HFF-Myc (cell line): ENCODE measurements around the gene CCSER1.
"Not testable (repeated sequence)": the region's sequence is repeated elsewhere in the genome, so short reads cannot be mapped to it uniquely, and the experiment has no call there.

Experiments used
- DNase-seq: peaks from one replicate; pipeline ENCODE4 v3.0.0-alpha.2; 2011; ENCODE audit warnings: low read depth; ENCODE audit errors: extremely low read depth
- H3K4me3 ChIP-seq: replicated peaks from 2 replicates; pipeline ENCODE4 v1.5.1; 2011; ENCODE audit warnings: low read depth, mild to moderate bottlenecking, control low read depth, low read length
- CTCF ChIP-seq: IDR thresholded peaks from 2 replicates; pipeline ENCODE4 v1.5.1; 2012; ENCODE audit warnings: mild to moderate bottlenecking, low read depth, low read length, control low read depth; ENCODE audit errors: missing control alignments

The CCSER1 gene

GRCh38 chr4:91373546-91373945 is 1246.4 kb downstream of the CCSER1 start:
- TF ChIP-seq CTCF: no peak
- no peak overlapping the region for H3K4me3 ChIP-seq
- no peak for DNase-seq

GRCh38 chr4:91405431-91405830 is 1278.2 kb downstream of the CCSER1 start:
- H3K4me3 ChIP-seq, DNase-seq: not testable (repeated sequence)

- DNase-seq: no peak
- no peak overlapping the region for H3K4me3 ChIP-seq
- TF ChIP-seq CTCF: no peak
These were observed 1294.8 kb downstream of the CCSER1 start for GRCh38 chr4:91422011-91422410.

- no peak for TF ChIP-seq CTCF
- no peak for DNase-seq
- no peak overlapping the region for H3K4me3 ChIP-seq
These were observed 1299.5 kb downstream of the CCSER1 start for GRCh38 chr4:91426725-91427124.

GRCh38 chr4:91427171-91427570 is 1300.0 kb downstream of the CCSER1 start:
- no peak for DNase-seq
- H3K4me3 ChIP-seq: no peak overlapping the region
- TF ChIP-seq CTCF: no peak

GRCh38 chr4:91434631-91435030 is 1307.4 kb downstream of the CCSER1 start:
- DNase-seq: no peak
- TF ChIP-seq CTCF: no peak
- no peak overlapping the region for H3K4me3 ChIP-seq

GRCh38 chr4:91436556-91436955 is 1309.4 kb downstream of the CCSER1 start:
- TF ChIP-seq CTCF: no peak
- no peak for DNase-seq
- no peak overlapping the region for H3K4me3 ChIP-seq
